Coronary artery (tissue), 2 donors: Measurements from ENCODE around the gene SIK2.

Experiments
- DNase-seq: peaks from one replicate; pipeline ENCODE4 v3.0.0-alpha.2; 2017; ENCODE audit warnings: low spot score
- H3K27ac ChIP-seq, 2 donors: fragments of 200-600 bp; sonication (generic); one replicate each; pipeline ENCODE4 v1.5.1; 2016 to 2019
- H3K4me3 ChIP-seq: fragments of 200-600 bp; sonication (generic); 2 replicates; pipeline ENCODE4 v1.5.1; 2016; ENCODE audit warnings: mild to moderate bottlenecking, moderate library complexity
- TF ChIP-seq, protein P1 (sequence below): fragments of 200-600 bp; sonication (generic); IDR thresholded peaks from one replicate; pipeline ENCODE4 v1.5.1; 2019; ENCODE audit warnings: antibody characterized with exemption

Gene SIK2

GRCh38 chr11:111748035-111748804 lies 146.0 kb downstream of the SIK2 start:
- Histone ChIP-seq H3K4me3 (no peak overlapping the region), H3K27ac (no peak overlapping the region)
- TF ChIP-seq, protein P1, sequence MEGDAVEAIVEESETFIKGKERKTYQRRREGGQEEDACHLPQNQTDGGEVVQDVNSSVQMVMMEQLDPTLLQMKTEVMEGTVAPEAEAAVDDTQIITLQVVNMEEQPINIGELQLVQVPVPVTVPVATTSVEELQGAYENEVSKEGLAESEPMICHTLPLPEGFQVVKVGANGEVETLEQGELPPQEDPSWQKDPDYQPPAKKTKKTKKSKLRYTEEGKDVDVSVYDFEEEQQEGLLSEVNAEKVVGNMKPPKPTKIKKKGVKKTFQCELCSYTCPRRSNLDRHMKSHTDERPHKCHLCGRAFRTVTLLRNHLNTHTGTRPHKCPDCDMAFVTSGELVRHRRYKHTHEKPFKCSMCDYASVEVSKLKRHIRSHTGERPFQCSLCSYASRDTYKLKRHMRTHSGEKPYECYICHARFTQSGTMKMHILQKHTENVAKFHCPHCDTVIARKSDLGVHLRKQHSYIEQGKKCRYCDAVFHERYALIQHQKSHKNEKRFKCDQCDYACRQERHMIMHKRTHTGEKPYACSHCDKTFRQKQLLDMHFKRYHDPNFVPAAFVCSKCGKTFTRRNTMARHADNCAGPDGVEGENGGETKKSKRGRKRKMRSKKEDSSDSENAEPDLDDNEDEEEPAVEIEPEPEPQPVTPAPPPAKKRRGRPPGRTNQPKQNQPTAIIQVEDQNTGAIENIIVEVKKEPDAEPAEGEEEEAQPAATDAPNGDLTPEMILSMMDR: no peak
- DNase-seq: no peak

DNA sequence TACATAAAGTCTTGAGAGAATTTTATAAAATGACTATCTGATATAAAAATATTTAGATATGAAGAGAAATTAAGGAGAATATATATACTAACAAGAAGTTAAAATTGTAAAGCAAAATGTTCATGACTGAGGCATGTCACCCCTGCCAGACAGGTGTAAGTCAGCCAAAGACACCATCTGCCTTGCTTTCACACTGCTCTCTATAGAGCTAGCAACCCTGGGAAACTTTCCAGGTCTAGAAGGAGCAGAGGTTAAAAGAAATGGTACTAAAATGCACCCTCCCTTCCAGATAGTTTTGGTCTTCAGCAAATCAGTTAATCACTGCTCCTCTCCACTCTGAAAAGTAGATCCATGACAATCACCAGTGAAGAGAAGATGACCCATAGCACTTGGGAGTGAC lies 147.4 kb downstream of the SIK2 start:
- no peak overlapping the region for H3K4me3 ChIP-seq
- TF ChIP-seq, protein P1: no peak
- no peak for DNase-seq
- H3K27ac ChIP-seq: no peak overlapping the region

- DNase-seq: no peak
- Histone ChIP-seq H3K27ac (no peak overlapping the region), H3K4me3 (no peak overlapping the region)
- TF ChIP-seq, protein P1: no peak
These were observed 153.8 kb downstream of the SIK2 start for GRCh38 chr11:111756097-111756496.

GRCh38 chr11:111759376-111759775 lies 157.1 kb downstream of the SIK2 start:
- DNase-seq: no peak
- no peak overlapping the region for H3K27ac ChIP-seq
- TF ChIP-seq, protein P1: no peak
- no peak overlapping the region for H3K4me3 ChIP-seq

- no peak overlapping the region for H3K4me3 ChIP-seq
- H3K27ac ChIP-seq: no peak overlapping the region
- TF ChIP-seq, protein P1: no peak
- DNase-seq: no peak
These were observed 157.6 kb downstream of the SIK2 start for GRCh38 chr11:111759778-111760407.

GRCh38 chr11:111761036-111761435 lies 158.8 kb downstream of the SIK2 start:
- H3K4me3 ChIP-seq: no peak overlapping the region
- H3K27ac ChIP-seq: no peak overlapping the region
- TF ChIP-seq, protein P1: no peak
- DNase-seq: no peak

DNA sequence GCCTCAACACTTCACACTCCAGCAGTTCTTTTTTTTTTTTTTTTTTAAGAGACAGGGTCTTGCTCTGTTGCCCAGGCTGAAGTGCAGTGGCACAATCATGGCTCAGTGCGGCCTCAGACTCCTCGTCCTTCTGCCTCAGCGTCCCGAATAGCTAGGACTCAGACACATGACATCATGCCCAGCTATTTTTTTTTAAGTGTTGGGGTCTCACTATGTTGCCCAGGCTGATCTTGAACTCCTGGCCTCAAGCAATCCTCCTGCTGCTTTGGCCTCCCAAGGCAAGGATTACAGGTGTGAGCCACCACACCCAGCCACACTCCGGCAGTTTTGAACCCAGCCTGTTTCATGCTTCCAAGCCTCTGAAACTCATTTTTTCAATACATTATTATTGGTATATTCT lies 160.3 kb downstream of the SIK2 start:
- no peak overlapping the region for H3K27ac ChIP-seq
- TF ChIP-seq, protein P1: no peak
- no peak for DNase-seq
- H3K4me3 ChIP-seq: no peak overlapping the region
